HCT116 (cell line): ENCODE measurements around the gene FER. TPM values are rescaled to one million over a fixed set of nuclear protein-coding genes. Genes with fewer than 3 reads are reported as not detected.

Experiments
- ATAC-seq: fragments of 200-7000 bp; cut with Tn5 transposase; 2 replicates; pipeline ENCODE4 v1.9.1; 2020; ENCODE audit warnings: mild to moderate bottlenecking, moderate library complexity
- BruUV-seq: library from RNA; stranded (reverse); fragments of 400-500 nt; replicated peaks from 2 replicates; lab custom pipeline; 2021; lab: Mats Ljungman, UMichigan
- CTCF ChIA-PET: fragments of 300-600 bp; sonication (Branson Sonifier 250); formaldehyde crosslinking; loops from one replicate; lab custom pipeline; 2021; ENCODE audit warnings: antibody characterized with exemption; lab: Charles Lee
- POLR2A ChIA-PET: fragments of 300-600, 350-600 bp; sonication (Branson Sonifier 250); formaldehyde crosslinking; loops from one replicate; lab custom pipeline; 2021; ENCODE audit warnings: antibody characterized with exemption; lab: Charles Lee
- RAD21 ChIA-PET, 2 experiments: fragments of 300-600 bp; sonication (Branson Sonifier 250); formaldehyde crosslinking; loops; one replicate each; lab custom pipeline; 2023; ENCODE audit warnings: low total read pairs in 2 of 2; ENCODE audit not compliant: uncharacterized antibody in 2 of 2, unreplicated experiment in 2 of 2, low non-redundant PET in 1 of 2; lab: Charles Lee
- DNase-seq: peaks from one replicate; pipeline ENCODE4 v3.0.0-alpha.2; 2010; ENCODE audit warnings: low read depth, low spot score
- H2AFZ ChIP-seq: fragments of 200-600 bp; shearing (Covaris generic), sonication (generic); 2 replicates; pipeline ENCODE4 v1.6.1; 2017; ENCODE audit warnings: low read depth, mixed run types, mixed read lengths, antibody characterized with exemption, low read length; ENCODE audit not compliant: poor library complexity, severe bottlenecking
- H3K27ac ChIP-seq: 2 replicates; pipeline ENCODE4 v1.5.1; 2012; ENCODE audit warnings: low read depth, low read length
- H3K27me3 ChIP-seq: fragments of 200-600 bp; sonication (generic); 2 replicates; pipeline ENCODE4 v1.6.1; 2016; ENCODE audit warnings: mixed run types, low read length, mixed read lengths; ENCODE audit not compliant: insufficient read depth
- H3K36me3 ChIP-seq, 2 experiments: fragments of 200-500 bp in 1 of 2; fragments of 200-600 bp in 1 of 2; sonication (Bioruptor generic) in 1 of 2; sonication (generic) in 1 of 2; 2 replicates each; pipeline versions ENCODE4 v1.5.1 to v1.6.1; 2014 to 2016; ENCODE audit warnings: low read length in 2 of 2, inconsistent platforms in 1 of 2, mixed read lengths in 1 of 2, mixed run types in 1 of 2; ENCODE audit not compliant: insufficient read depth in 2 of 2, control insufficient read depth in 1 of 2
- H3K4me1 ChIP-seq, 2 experiments: fragments of 200-600 bp in 1 of 2; sonication (generic) in 1 of 2; 2 replicates each; pipeline versions ENCODE4 v1.5.1 to v1.6.1; 2012 to 2017; ENCODE audit warnings: low read length in 2 of 2, inconsistent platforms in 1 of 2, mild to moderate bottlenecking in 1 of 2, mixed read lengths in 1 of 2, mixed run types in 1 of 2, moderate library complexity in 1 of 2; ENCODE audit not compliant: insufficient read depth in 2 of 2, control insufficient read depth in 1 of 2
- H3K4me2 ChIP-seq: fragments of 200-600 bp; sonication (generic); 2 replicates; pipeline ENCODE4 v1.6.1; 2017; ENCODE audit warnings: mixed run types, low read length, mixed read lengths
- H3K4me3 ChIP-seq, 2 experiments: fragments of 200-600 bp in 1 of 2; sonication (generic) in 1 of 2; replicated peaks in 1 of 2; 2 replicates each; pipeline ENCODE4 v1.5.1; 2011 to 2016; ENCODE audit warnings: low read length in 2 of 2, control low read depth in 1 of 2, low read depth in 1 of 2, mild to moderate bottlenecking in 1 of 2, mixed read lengths in 1 of 2, mixed run types in 1 of 2
- H3K79me2 ChIP-seq: fragments of 200-600 bp; sonication (generic); 2 replicates; pipeline ENCODE4 v1.6.1; 2017; ENCODE audit warnings: mild to moderate bottlenecking, mixed run types, low read length, moderate library complexity, mixed read lengths; ENCODE audit not compliant: insufficient read depth
- H3K9ac ChIP-seq: fragments of 200-600 bp; sonication (generic); 2 replicates; pipeline ENCODE4 v1.6.1; 2016; ENCODE audit warnings: low read length, mixed read lengths
- H3K9me2 ChIP-seq: fragments of 200-600 bp; sonication (generic), shearing (Covaris generic); 2 replicates; pipeline ENCODE4 v1.6.1; 2017; ENCODE audit warnings: mixed run types, mild to moderate bottlenecking, moderate library complexity; ENCODE audit not compliant: insufficient read depth
- H3K9me3 ChIP-seq, 2 experiments: fragments of 200-500 bp in 1 of 2; fragments of 200-600 bp in 1 of 2; sonication (Bioruptor generic) in 1 of 2; sonication (generic) in 1 of 2; 2 replicates each; pipeline ENCODE4 v1.6.1; 2014 to 2017; ENCODE audit warnings: low read length in 2 of 2, mixed read lengths in 2 of 2, inconsistent platforms in 1 of 2, low read depth in 1 of 2, mild to moderate bottlenecking in 1 of 2, mixed run types in 1 of 2, moderate library complexity in 1 of 2; ENCODE audit not compliant: control insufficient read depth in 1 of 2, insufficient read depth in 1 of 2
- H4K20me1 ChIP-seq: fragments of 200-600 bp; sonication (generic), shearing (Covaris generic); 2 replicates; pipeline ENCODE4 v1.6.1; 2017; ENCODE audit warnings: mixed run types, mild to moderate bottlenecking, moderate library complexity; ENCODE audit not compliant: insufficient read depth
- CBX3 ChIP-seq: IDR thresholded peaks from 2 replicates; pipeline ENCODE4 v1.6.1; 2012; ENCODE audit warnings: low read depth
- CEBPB ChIP-seq: IDR thresholded peaks from 2 replicates; pipeline ENCODE4 v1.6.1; 2012; ENCODE audit warnings: low read depth
- EGR1 ChIP-seq: IDR thresholded peaks from 2 replicates; pipeline ENCODE4 v1.6.1; 2012; ENCODE audit warnings: low read depth
- ELF1 ChIP-seq: IDR thresholded peaks from 2 replicates; pipeline ENCODE4 v1.6.1; 2012; ENCODE audit warnings: low read depth, borderline replicate concordance
- EZH2 ChIP-seq: fragments of 200-600 bp; sonication (generic); IDR thresholded peaks from 2 replicates; pipeline ENCODE4 v1.6.1; 2017; ENCODE audit warnings: antibody characterized with exemption, mixed run types
- EZH2phosphoT487 ChIP-seq: fragments of 200-600 bp; IDR thresholded peaks from 2 replicates; pipeline ENCODE4 v1.6.1; 2018; ENCODE audit warnings: antibody characterized with exemption, borderline replicate concordance
- FOSL1 ChIP-seq: IDR thresholded peaks from 2 replicates; pipeline ENCODE4 v1.6.1; 2012; ENCODE audit warnings: low read depth
- POLR2AphosphoS5 ChIP-seq: IDR thresholded peaks from 2 replicates; pipeline ENCODE4 v1.6.1; 2011; ENCODE audit warnings: mild to moderate bottlenecking, low read depth, low read length, moderate library complexity
- RAD21 ChIP-seq: IDR thresholded peaks from 2 replicates; pipeline ENCODE4 v1.6.1; 2012; ENCODE audit warnings: low read depth, mild to moderate bottlenecking
- SIN3A ChIP-seq: IDR thresholded peaks from 2 replicates; pipeline ENCODE4 v1.6.1; 2012; ENCODE audit warnings: low read depth
- SRF ChIP-seq: IDR thresholded peaks from 2 replicates; pipeline ENCODE4 v1.6.1; 2012; ENCODE audit warnings: low read depth
- TCF7L2 ChIP-seq: IDR thresholded peaks from 2 replicates; pipeline ENCODE4 v1.7.0; 2011; ENCODE audit warnings: borderline replicate concordance, inconsistent platforms; ENCODE audit not compliant: insufficient read depth, insufficient read length; ENCODE audit errors: extremely low read depth
- YY1 ChIP-seq: IDR thresholded peaks from 2 replicates; pipeline ENCODE4 v1.6.1; 2011; ENCODE audit warnings: low read length, low read depth, moderate library complexity, mild to moderate bottlenecking; ENCODE audit not compliant: insufficient replicate concordance; ENCODE audit errors: extremely low read depth
- ZFX ChIP-seq: fragments of 450-650 bp; IDR thresholded peaks from 2 replicates; pipeline ENCODE4 v1.6.1; 2017
- ZNF274 ChIP-seq: fragments of 200-500 bp; sonication (Bioruptor generic); IDR thresholded peaks from 2 replicates; pipeline ENCODE4 v1.6.1; 2014; ENCODE audit warnings: mild to moderate bottlenecking, low read depth, low read length, inconsistent platforms
- intact Hi-C: fragments of 100-400 bp; cut with micrococcal nuclease; formaldehyde crosslinking; loops from 2 replicates; pipeline ENCODE4 v1.10.0; 2022
- total RNA-seq: library from RNA; stranded (reverse); gene quantifications from one replicate; pipeline ENCODE4 v1.2.1, GENCODE V29; 2021; ENCODE audit not compliant: unreplicated experiment
- TF ChIP-seq, protein P1 (sequence below), 3 experiments: fragments of 200-600 bp in 1 of 3; sonication (generic) in 1 of 3; IDR thresholded peaks in 2 of 3; conservative IDR thresholded peaks in 1 of 3; 2 replicates each; pipeline ENCODE4 v1.5.1; 2012 to 2017; ENCODE audit warnings: low read depth in 2 of 3, low read length in 2 of 3, antibody characterized with exemption in 1 of 3, borderline replicate concordance in 1 of 3, control low read depth in 1 of 3, mild to moderate bottlenecking in 1 of 3, mixed read lengths in 1 of 3, mixed run types in 1 of 3, moderate library complexity in 1 of 3; ENCODE audit not compliant: insufficient read depth in 1 of 3
- TF ChIP-seq, protein P2 (sequence below): IDR thresholded peaks from 2 replicates; pipeline ENCODE4 v1.6.1; 2012; ENCODE audit warnings: low read depth
- TF ChIP-seq, protein P3 (sequence below): IDR thresholded peaks from 2 replicates; pipeline ENCODE4 v1.6.1; 2012
- TF ChIP-seq, protein P4 (sequence below): IDR thresholded peaks from 2 replicates; pipeline ENCODE4 v1.6.1; 2011; ENCODE audit warnings: mild to moderate bottlenecking, low read length, moderate library complexity; ENCODE audit not compliant: insufficient replicate concordance; ENCODE audit errors: extremely low read depth

The FER gene
- total RNA-seq, 1 experiment from 2014 or later: 32.0 TPM

DNA sequence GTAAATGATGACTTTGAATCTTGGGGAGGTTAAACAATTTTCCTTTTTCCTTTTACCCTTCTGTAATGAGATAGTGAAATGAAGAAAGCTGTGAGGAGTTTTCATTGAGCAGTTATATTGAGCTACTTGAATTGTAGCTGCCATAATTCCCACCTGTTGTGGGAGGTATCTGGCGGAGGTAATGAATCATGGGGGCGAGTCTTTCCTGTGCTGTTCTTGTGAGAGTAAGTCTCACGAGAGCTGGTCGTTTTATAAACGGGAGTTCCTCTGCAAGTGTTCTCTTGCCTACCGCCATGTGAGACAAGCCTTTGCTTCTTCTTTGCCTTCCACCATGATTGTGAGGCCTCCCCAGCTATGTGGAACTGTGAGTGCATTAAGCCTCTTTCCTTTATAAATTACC is 258.4 kb downstream of the FER start:
- Histone ChIP-seq H3K9me2 (no peaks in the 10 kb centered on the region), H3K4me2 (no peak overlapping the region), H3K36me3 (no peaks in the 10 kb centered on the region), H3K79me2 (no peaks in the 10 kb centered on the region), H3K27me3 (no peaks in the 10 kb centered on the region), H3K9me3 (no peaks in the 10 kb centered on the region), H3K4me1 (no peaks in the 10 kb centered on the region), H3K4me3 (no peak overlapping the region), H3K9ac (no peak overlapping the region), H3K27ac (no peak overlapping the region), H2AFZ (no peak overlapping the region), H4K20me1 (no peaks in the 10 kb centered on the region)
- ChIA-PET CTCF (no interaction called here), RAD21 (no interaction called here), POLR2A (no interaction called here)
- DNase-seq (no peak), ATAC-seq (no peak)
- intact Hi-C loops: no loop called here
- TF ChIP-seq ZFX: no peak
- TF ChIP-seq, protein P1, sequence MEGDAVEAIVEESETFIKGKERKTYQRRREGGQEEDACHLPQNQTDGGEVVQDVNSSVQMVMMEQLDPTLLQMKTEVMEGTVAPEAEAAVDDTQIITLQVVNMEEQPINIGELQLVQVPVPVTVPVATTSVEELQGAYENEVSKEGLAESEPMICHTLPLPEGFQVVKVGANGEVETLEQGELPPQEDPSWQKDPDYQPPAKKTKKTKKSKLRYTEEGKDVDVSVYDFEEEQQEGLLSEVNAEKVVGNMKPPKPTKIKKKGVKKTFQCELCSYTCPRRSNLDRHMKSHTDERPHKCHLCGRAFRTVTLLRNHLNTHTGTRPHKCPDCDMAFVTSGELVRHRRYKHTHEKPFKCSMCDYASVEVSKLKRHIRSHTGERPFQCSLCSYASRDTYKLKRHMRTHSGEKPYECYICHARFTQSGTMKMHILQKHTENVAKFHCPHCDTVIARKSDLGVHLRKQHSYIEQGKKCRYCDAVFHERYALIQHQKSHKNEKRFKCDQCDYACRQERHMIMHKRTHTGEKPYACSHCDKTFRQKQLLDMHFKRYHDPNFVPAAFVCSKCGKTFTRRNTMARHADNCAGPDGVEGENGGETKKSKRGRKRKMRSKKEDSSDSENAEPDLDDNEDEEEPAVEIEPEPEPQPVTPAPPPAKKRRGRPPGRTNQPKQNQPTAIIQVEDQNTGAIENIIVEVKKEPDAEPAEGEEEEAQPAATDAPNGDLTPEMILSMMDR (IDR thresholded peaks at IDR 0.05 in 2 of 3, conservative IDR thresholded peaks at IDR 0.05 in 1 of 3; ENCODE audit: borderline replicate concordance in 1 of 3, insufficient read depth in 1 of 3, low read depth in 2 of 3, low read length in 2 of 3): no peak
- no peak for TF ChIP-seq TCF7L2
- TF ChIP-seq ZNF274: no peak
- TF ChIP-seq CEBPB: no peak
- TF ChIP-seq, protein P2, sequence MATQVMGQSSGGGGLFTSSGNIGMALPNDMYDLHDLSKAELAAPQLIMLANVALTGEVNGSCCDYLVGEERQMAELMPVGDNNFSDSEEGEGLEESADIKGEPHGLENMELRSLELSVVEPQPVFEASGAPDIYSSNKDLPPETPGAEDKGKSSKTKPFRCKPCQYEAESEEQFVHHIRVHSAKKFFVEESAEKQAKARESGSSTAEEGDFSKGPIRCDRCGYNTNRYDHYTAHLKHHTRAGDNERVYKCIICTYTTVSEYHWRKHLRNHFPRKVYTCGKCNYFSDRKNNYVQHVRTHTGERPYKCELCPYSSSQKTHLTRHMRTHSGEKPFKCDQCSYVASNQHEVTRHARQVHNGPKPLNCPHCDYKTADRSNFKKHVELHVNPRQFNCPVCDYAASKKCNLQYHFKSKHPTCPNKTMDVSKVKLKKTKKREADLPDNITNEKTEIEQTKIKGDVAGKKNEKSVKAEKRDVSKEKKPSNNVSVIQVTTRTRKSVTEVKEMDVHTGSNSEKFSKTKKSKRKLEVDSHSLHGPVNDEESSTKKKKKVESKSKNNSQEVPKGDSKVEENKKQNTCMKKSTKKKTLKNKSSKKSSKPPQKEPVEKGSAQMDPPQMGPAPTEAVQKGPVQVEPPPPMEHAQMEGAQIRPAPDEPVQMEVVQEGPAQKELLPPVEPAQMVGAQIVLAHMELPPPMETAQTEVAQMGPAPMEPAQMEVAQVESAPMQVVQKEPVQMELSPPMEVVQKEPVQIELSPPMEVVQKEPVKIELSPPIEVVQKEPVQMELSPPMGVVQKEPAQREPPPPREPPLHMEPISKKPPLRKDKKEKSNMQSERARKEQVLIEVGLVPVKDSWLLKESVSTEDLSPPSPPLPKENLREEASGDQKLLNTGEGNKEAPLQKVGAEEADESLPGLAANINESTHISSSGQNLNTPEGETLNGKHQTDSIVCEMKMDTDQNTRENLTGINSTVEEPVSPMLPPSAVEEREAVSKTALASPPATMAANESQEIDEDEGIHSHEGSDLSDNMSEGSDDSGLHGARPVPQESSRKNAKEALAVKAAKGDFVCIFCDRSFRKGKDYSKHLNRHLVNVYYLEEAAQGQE: no peak
- TF ChIP-seq EZH2phosphoT487: no peak
- TF ChIP-seq SRF: no peak
- TF ChIP-seq, protein P3, sequence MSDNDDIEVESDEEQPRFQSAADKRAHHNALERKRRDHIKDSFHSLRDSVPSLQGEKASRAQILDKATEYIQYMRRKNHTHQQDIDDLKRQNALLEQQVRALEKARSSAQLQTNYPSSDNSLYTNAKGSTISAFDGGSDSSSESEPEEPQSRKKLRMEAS: no peak
- TF ChIP-seq EZH2: no peak
- no peak for TF ChIP-seq SIN3A
- TF ChIP-seq, protein P4, sequence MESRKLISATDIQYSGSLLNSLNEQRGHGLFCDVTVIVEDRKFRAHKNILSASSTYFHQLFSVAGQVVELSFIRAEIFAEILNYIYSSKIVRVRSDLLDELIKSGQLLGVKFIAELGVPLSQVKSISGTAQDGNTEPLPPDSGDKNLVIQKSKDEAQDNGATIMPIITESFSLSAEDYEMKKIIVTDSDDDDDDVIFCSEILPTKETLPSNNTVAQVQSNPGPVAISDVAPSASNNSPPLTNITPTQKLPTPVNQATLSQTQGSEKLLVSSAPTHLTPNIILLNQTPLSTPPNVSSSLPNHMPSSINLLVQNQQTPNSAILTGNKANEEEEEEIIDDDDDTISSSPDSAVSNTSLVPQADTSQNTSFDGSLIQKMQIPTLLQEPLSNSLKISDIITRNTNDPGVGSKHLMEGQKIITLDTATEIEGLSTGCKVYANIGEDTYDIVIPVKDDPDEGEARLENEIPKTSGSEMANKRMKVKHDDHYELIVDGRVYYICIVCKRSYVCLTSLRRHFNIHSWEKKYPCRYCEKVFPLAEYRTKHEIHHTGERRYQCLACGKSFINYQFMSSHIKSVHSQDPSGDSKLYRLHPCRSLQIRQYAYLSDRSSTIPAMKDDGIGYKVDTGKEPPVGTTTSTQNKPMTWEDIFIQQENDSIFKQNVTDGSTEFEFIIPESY: no peak
- no peak for TF ChIP-seq ELF1
- no peak for TF ChIP-seq RAD21
- no peak for TF ChIP-seq EGR1
- TF ChIP-seq FOSL1: no peak
- no peak for TF ChIP-seq POLR2AphosphoS5
- no peak for TF ChIP-seq YY1
- no peak for TF ChIP-seq CBX3
- no TSS peak for BruUV-seq
